ENCODE results near the gene STK32C.

STK32C gene

DNA sequence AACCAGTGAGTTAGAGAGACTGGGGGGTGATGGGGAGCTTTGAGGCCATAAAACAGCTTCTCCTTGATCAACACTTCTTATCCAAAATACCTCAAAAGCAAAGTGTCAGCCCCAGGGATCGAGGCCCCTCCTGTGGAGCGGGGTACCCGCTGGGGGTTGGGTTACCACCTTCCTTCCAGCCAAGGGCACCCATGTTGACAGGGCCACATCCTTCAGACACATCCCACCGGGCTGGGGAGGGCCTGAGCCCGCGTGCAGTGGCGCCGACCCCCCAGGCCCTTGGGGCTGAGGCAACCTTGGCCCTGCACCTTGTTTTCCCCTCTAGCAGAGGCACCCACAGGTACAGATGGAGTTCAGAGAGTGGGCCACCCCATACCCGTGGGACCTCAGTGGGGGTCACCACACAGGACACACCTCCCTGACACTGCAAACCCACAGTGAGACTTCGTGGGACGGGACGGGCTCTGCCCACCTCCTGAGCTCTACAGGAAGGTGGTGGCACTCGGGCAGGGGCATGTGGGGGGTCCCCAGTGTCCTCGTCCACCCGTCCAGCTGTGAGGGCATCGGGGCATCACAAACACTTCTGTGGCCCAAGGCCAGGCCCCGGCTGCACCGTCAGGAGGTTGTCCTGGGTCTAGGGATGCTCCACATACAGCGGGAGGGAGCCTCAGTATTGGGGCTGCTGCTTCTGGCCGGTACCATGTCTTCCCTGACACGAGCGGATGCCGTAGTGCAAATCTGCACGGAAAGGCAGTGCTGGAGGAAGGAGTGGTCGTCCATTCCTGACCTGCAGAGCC lies 110.3 kb downstream of the STK32C start:
- no peak for DNase-seq (ENCODE audit: extremely low read depth, insufficient read length)
- TF ChIP-seq CTCF (IDR thresholded peaks at IDR 0.05; ENCODE audit: insufficient read depth, low read length, poor library complexity, severe bottlenecking), result no peak
- no peaks in the 10 kb centered on the region for H3K27me3 ChIP-seq (replicated peaks; ENCODE audit: control insufficient read depth, insufficient read depth, low read length)
- H3K36me3 ChIP-seq (ENCODE audit: control insufficient read depth, insufficient read depth, low read length), result no peaks in the 10 kb centered on the region
- no peak overlapping the region for H3K4me3 ChIP-seq (replicated peaks; ENCODE audit: low read depth, low read length)

GRCh38 chr10:132196178-132197113 lies 111.3 kb downstream of the STK32C start:
- no peaks in the 10 kb centered on the region for H3K36me3 ChIP-seq (ENCODE audit: control insufficient read depth, insufficient read depth, low read length)
- no peak overlapping the region for H3K4me3 ChIP-seq (replicated peaks; ENCODE audit: low read depth, low read length)
- no peaks in the 10 kb centered on the region for H3K27me3 ChIP-seq (replicated peaks; ENCODE audit: control insufficient read depth, insufficient read depth, low read length)
- DNase-seq (ENCODE audit: extremely low read depth, insufficient read length), result no peak
- no peak for TF ChIP-seq CTCF (IDR thresholded peaks at IDR 0.05; ENCODE audit: insufficient read depth, low read length, poor library complexity, severe bottlenecking)

GRCh38 chr10:132195366-132196075 lies 112.2 kb downstream of the STK32C start:
- H3K36me3 ChIP-seq (ENCODE audit: control insufficient read depth, insufficient read depth, low read length), result no peaks in the 10 kb centered on the region

GRCh38 chr10:132194726-132195125 lies 113.0 kb downstream of the STK32C start:
- Histone ChIP-seq H3K27me3 (replicated peaks; ENCODE audit: control insufficient read depth, insufficient read depth, low read length) (no peaks in the 10 kb centered on the region), H3K36me3 (ENCODE audit: control insufficient read depth, insufficient read depth, low read length) (no peaks in the 10 kb centered on the region), H3K4me3 (replicated peaks; ENCODE audit: low read depth, low read length) (no peak overlapping the region)
- no peak for DNase-seq (ENCODE audit: extremely low read depth, insufficient read length)
- no peak for TF ChIP-seq CTCF (IDR thresholded peaks at IDR 0.05; ENCODE audit: insufficient read depth, low read length, poor library complexity, severe bottlenecking)

More at GRCh38 chr10:132195366-132196075, 112.2 kb downstream of the STK32C start:
- no peaks in the 10 kb centered on the region for H3K27me3 ChIP-seq (replicated peaks; ENCODE audit: control insufficient read depth, insufficient read depth, low read length)
- TF ChIP-seq CTCF (IDR thresholded peaks at IDR 0.05; ENCODE audit: insufficient read depth, low read length, poor library complexity, severe bottlenecking), result no peak
- H3K4me3 ChIP-seq (replicated peaks; ENCODE audit: low read depth, low read length), result no peak overlapping the region
- DNase-seq (ENCODE audit: extremely low read depth, insufficient read length), result no peak

DNA sequence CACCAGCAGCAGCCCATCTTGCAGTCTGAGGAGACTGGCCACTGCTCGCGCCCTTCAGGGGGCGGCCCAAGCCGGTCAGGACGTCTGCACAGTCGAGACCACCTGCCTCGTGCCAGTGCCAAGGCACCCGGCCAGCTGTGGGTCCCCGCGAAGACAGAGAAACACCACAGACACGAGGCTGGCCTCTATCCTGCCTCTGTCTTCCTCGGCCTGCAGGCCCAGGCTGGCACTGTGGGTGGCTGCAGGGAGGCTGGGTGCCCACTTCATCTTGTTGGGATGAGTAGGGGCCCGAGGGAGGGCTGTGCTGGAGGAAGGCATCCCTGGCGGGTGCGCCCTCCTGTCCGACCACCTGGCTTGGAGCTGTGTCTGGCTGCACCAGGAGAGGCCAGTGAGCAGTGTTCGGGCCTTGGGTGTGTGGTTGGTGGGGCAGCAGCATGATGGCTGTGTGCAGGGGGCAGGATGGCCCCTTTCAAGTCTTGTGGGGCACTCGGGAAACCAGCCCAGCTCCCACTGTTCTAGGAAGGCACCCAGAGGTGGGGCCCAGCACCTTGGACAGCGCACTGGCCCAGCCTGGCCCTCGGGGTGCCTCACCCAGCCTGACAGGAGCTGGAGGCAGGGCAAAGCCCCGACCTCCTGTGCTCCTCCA lies 113.7 kb downstream of the STK32C start:
- no peaks in the 10 kb centered on the region for H3K27me3 ChIP-seq (replicated peaks; ENCODE audit: control insufficient read depth, insufficient read depth, low read length)
- no peak for TF ChIP-seq CTCF (IDR thresholded peaks at IDR 0.05; ENCODE audit: insufficient read depth, low read length, poor library complexity, severe bottlenecking)
- no peak overlapping the region for H3K4me3 ChIP-seq (replicated peaks; ENCODE audit: low read depth, low read length)
- no peaks in the 10 kb centered on the region for H3K36me3 ChIP-seq (ENCODE audit: control insufficient read depth, insufficient read depth, low read length)
- DNase-seq (ENCODE audit: extremely low read depth, insufficient read length), result no peak
